LNCAP (cell line): ENCODE results near the gene RHBDF2.

Source experiments
- TF ChIP-seq, protein P1 (sequence below): fragments of 450-650 bp; IDR thresholded peaks from 2 replicates; pipeline ENCODE4 v1.5.1; 2017; ENCODE audit warnings: mild to moderate bottlenecking

Gene RHBDF2

GRCh38 chr17:76472726-76473125, 28.5 kb downstream of the RHBDF2 start:
- TF ChIP-seq, protein P1, sequence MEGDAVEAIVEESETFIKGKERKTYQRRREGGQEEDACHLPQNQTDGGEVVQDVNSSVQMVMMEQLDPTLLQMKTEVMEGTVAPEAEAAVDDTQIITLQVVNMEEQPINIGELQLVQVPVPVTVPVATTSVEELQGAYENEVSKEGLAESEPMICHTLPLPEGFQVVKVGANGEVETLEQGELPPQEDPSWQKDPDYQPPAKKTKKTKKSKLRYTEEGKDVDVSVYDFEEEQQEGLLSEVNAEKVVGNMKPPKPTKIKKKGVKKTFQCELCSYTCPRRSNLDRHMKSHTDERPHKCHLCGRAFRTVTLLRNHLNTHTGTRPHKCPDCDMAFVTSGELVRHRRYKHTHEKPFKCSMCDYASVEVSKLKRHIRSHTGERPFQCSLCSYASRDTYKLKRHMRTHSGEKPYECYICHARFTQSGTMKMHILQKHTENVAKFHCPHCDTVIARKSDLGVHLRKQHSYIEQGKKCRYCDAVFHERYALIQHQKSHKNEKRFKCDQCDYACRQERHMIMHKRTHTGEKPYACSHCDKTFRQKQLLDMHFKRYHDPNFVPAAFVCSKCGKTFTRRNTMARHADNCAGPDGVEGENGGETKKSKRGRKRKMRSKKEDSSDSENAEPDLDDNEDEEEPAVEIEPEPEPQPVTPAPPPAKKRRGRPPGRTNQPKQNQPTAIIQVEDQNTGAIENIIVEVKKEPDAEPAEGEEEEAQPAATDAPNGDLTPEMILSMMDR = no peak

DNA sequence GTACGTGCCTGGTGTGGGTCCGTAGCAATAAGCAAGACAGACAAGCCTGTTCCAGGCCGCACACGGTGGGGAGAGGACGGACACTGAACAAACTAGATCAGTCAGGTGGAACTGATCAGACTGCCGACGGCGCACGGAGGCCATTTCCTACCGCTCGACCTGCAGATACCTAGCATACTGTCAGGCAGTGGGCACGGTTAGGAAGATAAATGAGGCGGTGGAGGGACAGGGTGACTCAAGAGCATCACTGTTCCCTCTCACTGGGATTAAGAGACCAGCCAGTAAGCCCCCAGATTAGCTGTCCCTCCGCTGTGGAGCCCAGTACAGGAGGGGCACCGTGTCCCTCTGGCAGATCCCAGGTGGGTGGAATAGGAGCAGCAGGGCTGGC, 29.0 kb downstream of the RHBDF2 start:
- TF ChIP-seq, protein P1 = no peak

DNA sequence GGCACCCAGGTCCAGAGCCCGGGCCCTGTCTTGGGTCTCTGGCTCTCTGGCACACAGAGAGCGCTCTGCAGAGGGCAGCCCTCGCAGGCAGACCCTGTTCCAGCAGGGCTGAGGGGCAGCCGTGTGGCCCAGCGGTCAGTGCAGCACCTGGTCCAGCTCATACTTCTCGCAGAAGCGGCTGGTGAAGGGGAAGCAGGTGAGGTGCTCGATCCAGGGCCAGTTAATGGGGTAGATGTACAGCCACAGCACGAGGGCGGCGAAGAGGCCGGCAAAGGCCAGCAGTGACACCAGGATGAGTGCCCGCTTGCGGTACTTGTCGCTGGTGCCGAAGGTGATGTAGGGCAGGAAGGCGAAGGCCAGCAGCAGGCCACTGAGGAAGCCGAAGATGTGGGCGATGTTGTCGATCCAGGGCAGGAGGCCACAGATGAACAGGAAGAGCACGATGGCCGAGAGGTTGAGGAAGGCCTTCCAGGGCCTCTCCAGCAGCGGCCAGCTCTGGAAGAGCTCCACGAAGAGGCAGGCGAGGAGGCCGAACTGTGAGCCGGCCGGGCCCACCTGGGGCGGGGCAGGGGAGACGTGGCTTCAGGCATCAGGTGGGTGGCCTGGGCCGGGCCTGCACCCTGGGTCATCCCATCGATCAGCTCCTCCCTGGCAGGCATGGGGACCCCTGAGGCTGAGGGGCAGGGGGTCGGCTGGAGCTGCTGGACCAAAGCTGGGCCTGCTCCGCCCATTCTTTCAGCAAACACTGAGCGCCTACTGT, 29.5 kb downstream of the RHBDF2 start:
- TF ChIP-seq, protein P1 = no peak

GRCh38 chr17:76469991-76470739, 31.1 kb downstream of the RHBDF2 start:
- TF ChIP-seq, protein P1 = no peak

DNA sequence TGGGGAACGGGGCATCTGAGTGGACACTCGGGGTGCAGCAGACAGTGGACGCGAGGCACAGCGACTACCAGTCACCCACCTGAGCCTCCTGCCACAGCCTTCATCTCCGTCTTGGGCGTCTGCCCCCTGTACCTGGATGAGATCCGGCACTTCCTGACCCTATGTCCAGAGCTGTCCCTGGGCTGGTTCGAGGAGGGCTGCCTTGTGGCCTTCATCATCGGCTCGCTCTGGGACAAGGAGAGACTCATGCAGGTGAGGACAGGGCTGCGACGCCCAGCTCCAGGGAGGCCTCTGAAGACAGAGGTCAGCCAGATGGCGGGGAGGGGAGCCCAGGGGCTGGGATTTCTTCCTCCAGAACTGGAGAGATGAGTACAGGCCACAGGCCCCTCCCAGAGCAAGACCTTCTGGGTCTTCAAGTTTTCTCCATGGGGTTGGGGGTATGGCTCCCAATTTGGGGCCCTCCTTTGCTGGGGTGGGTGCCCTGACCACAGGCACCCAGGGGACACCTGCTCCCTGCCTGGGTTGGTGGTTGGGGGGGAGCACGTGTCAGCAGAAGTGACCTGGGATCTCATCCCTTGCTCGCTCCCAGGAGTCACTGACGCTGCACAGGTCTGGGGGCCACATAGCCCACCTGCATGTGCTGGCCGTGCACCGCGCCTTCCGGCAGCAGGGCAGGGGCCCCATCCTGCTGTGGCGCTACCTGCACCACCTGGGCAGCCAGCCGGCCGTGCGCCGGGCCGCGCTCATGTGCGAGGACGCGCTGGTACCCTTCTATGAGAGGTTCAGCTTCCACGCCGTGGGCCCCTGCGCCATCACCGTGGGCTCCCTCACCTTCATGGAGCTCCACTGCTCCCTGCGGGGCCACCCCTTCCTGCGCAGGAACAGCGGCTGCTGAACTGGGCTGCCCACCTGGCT, 31.9 kb downstream of the RHBDF2 start:
- TF ChIP-seq, protein P1 = no peak

GRCh38 chr17:76468634-76469010, 32.6 kb downstream of the RHBDF2 start:
- TF ChIP-seq, protein P1 = no peak

DNA sequence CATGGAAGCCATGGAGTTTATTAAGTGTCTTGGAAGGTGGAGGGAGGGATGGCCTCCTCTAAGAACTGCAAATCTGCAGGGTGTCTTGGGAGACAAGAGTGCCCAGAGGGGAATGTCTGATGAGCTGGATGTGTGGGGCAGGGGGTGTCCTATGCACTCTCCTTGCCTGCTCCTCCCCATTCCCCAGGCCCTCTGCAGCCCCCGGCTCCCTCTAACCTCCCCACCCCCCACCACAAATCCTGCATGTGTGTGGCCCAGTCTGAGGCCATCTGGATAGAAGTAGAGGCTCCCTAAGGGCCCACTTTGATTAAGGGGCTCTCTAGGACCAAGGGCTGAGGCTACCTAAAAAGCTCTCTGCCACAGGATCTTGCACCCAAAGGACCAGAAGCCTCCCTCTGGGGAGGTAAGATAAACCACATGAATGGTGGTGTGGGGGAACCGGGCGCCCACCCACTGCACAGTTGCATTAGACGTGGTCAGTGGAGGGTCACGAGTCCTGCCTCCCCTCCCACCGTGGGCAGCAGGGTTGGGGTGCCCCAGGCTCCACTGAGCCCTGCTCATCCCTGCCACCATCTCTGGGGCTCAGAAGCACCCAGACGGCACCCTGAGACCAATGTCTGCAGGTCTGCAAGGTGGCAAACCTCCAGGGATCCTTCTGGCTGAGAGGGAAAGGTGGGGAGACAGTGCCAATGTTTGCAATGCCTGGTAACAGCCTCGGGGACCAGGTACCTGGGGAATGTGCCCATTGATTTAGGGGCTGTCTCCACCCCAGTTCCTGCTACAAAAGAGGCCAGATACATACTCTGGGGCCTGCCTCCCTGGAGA, 33.2 kb downstream of the RHBDF2 start:
- TF ChIP-seq, protein P1 = no peak
